Epithelial cell of esophagus (primary cell): ENCODE measurements around the gene STRIP1.

Source experiments
- DNase-seq: peaks from one replicate; pipeline ENCODE4 v3.0.0; 2010; ENCODE audit warnings: low read depth
- H3K4me3 ChIP-seq: 2 replicates; pipeline ENCODE4 v1.5.1; 2011; ENCODE audit warnings: mild to moderate bottlenecking, low read length, control low read depth
- CTCF ChIP-seq: IDR thresholded peaks from 2 replicates; pipeline ENCODE4 v1.5.1; 2011; ENCODE audit warnings: low read depth, mild to moderate bottlenecking, low read length, control low read depth, inconsistent platforms; ENCODE audit not compliant: insufficient read depth; ENCODE audit errors: missing control alignments

The STRIP1 gene

GRCh38 chr1:110002695-110003094 is 31.7 kb upstream of the STRIP1 start:
- H3K4me3 ChIP-seq, result no peak overlapping the region
- no peak for TF ChIP-seq CTCF
- no peak for DNase-seq

- DNase-seq, result peak; percentile 99
- no peak overlapping the region for H3K4me3 ChIP-seq
Measured at GRCh38 chr1:110003747-110004428, 30.5 kb upstream of the STRIP1 start.

GRCh38 chr1:110004583-110004982 is 29.8 kb upstream of the STRIP1 start:
- TF ChIP-seq CTCF, result no peak
- H3K4me3 ChIP-seq, result no peak overlapping the region
- DNase-seq, result peak; percentile 47

More at GRCh38 chr1:110003747-110004428, 30.5 kb upstream of the STRIP1 start:
- TF ChIP-seq CTCF, result no peak

DNA sequence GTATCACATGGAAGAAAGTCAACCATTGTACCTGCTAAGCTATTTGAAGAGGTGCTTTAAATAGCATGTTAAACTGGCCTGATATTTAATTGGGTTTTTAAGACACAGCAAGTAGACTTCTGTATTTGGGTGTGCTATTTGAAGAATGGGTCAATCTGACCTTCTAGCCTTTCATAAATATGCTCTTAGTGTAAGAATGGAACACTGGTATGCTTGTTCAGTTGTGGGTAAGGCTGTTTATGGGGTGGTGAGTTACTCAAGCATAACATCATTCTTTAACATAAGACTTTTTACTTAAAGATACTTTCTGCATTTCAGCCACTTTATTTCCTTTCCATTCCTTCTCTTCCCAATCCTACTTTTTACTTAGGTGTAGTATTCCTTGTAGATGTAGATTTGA is 28.5 kb upstream of the STRIP1 start:
- no peak for TF ChIP-seq CTCF
- no peak for DNase-seq
- H3K4me3 ChIP-seq, result no peak overlapping the region

DNA sequence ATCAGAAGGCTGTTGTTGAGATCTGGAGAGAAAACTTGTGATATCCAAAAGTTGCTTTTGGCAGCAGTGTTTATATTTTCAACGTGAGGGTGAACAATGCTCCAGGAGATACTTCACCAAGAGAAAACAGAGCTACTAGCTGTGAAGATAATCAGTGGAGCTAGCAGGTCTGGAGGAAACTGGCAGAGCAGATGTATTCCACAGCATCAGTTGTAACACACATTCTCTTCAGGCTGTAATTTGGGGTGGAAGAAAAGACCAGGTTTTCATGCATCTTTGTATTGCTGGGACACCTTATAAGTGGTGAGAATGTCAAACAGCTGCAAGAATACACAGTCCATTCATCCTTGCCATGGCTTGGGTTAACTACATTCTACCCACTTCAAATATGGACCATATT is 27.9 kb upstream of the STRIP1 start:
- no peak for DNase-seq
- TF ChIP-seq CTCF, result no peak
- no peak overlapping the region for H3K4me3 ChIP-seq

GRCh38 chr1:110007046-110007830 is 27.2 kb upstream of the STRIP1 start:
- no peak overlapping the region for H3K4me3 ChIP-seq
- TF ChIP-seq CTCF, result no peak
- no peak for DNase-seq
